NT2/D1 (cell line): ENCODE data around the gene RNASE3.

Source experiments
- YY1 ChIP-seq: IDR thresholded peaks from 2 replicates; pipeline ENCODE4 v1.6.1; 2011; ENCODE audit not compliant: insufficient read length, insufficient read depth
- ZNF274 ChIP-seq: IDR thresholded peaks from 2 replicates; pipeline ENCODE4 v1.6.1; 2011; ENCODE audit warnings: mild to moderate bottlenecking, low read depth, low read length

GRCh38 chr14:20905676-20906075 lies 14.5 kb downstream of the RNASE3 start:
- TF ChIP-seq ZNF274: no peak
- no peak for TF ChIP-seq YY1
